ENCODE data around the gene TCTN2. TPM values are rescaled to one million over a fixed set of nuclear protein-coding genes. Genes with fewer than 3 reads are reported as not detected.

Gene TCTN2
- total RNA-seq = 2.7 TPM

- no peaks in the 10 kb centered on the region for H3K27me3 ChIP-seq
- H3K27ac ChIP-seq = no peak within 1 kb of the TSS
- H3K36me3 ChIP-seq = peaks cover 0 to 6% of the 10 kb centered on the region in 2 donors
- peak within 1 kb of the TSS; percentile 76 to 88 for H3K4me3 ChIP-seq
- no peaks in the 10 kb centered on the region for H3K9me3 ChIP-seq
- TF ChIP-seq CTCF (IDR thresholded peaks at IDR 0.05) = no peak
- intact Hi-C loops (cut with DNase I) = loop anchor here (5.0 kb wide), 1 partner anchor 41 kb away; the partner anchor contains the start of gene ATP6V0A2
- DNase-seq (ENCODE audit: low spot score in 2 of 2) = peak; percentile 72 to 97
- peaks cover 6 to 13% of the 10 kb centered on the region in 2 donors for H3K4me1 ChIP-seq
These were observed at the start of gene TCTN2 for GRCh38 chr12:123670882-123671728. Gene TCTN2, plus strand, starts transcription at chr12:123671113. Its CDS starts 128 bp downstream, at chr12:123671241.

- H3K27ac ChIP-seq = no peak overlapping the region
- no peaks in the 10 kb centered on the region for H3K4me1 ChIP-seq
- DNase-seq (ENCODE audit: low spot score in 2 of 2) = no peak
- H3K4me3 ChIP-seq = no peak overlapping the region
- TF ChIP-seq CTCF (IDR thresholded peaks at IDR 0.05) = no peak
- H3K36me3 ChIP-seq = peaks cover 71 to 93% of the 10 kb centered on the region in 2 donors
- intact Hi-C loops (cut with DNase I) = no loop called here
- H3K27me3 ChIP-seq = no peaks in the 10 kb centered on the region
- no peaks in the 10 kb centered on the region for H3K9me3 ChIP-seq
These were observed 49.0 kb upstream of the TCTN2 start for GRCh38 chr12:123621619-123622530.

GRCh38 chr12:123633379-123634141 is 37.4 kb upstream of the TCTN2 start, which contains the start of the genes EIF2B1 and GTF2H3:
Gene EIF2B1, minus strand, starts transcription at chr12:123633686. Its CDS starts 129 bp downstream, at chr12:123633557.
Gene GTF2H3, plus strand, starts transcription at chr12:123633829. Its CDS starts 31 bp downstream, at chr12:123633860.
- Histone ChIP-seq H3K27me3 (no peaks in the 10 kb centered on the region), H3K27ac (peak within 1 kb of the TSS; percentile 76 to 87), H3K36me3 (peaks cover 28 to 36% of the 10 kb centered on the region in 2 donors), H3K4me3 (peak within 1 kb of the TSS; percentile 60 to 80), H3K4me1 (peaks cover 6 to 9% of the 10 kb centered on the region in 2 donors), H3K9me3 (no peaks in the 10 kb centered on the region)
- DNase-seq (ENCODE audit: low spot score in 2 of 2) = peak; percentile 85 to 98
- TF ChIP-seq CTCF (IDR thresholded peaks at IDR 0.05) = no peak
- intact Hi-C loops (cut with DNase I) = loop anchor here (1.0 kb wide), 3 partner anchors 31 to 400 kb away; partner anchors contain the start of genes DDX55, MPHOSPH9, MTRFR and TMED2

GRCh38 chr12:123634142-123634561 is 36.8 kb upstream of the TCTN2 start:
- Histone ChIP-seq H3K4me1 (peaks cover 6 to 9% of the 10 kb centered on the region in 2 donors), H3K36me3 (peaks cover 22 to 30% of the 10 kb centered on the region in 2 donors), H3K27me3 (no peaks in the 10 kb centered on the region), H3K27ac (peak overlapping the region; percentile 76 to 87), H3K4me3 (peak overlapping the region; percentile 60 to 80), H3K9me3 (no peaks in the 10 kb centered on the region)
- no peak for TF ChIP-seq CTCF (IDR thresholded peaks at IDR 0.05)
- intact Hi-C loops (cut with DNase I) = no loop called here
- DNase-seq (ENCODE audit: low spot score in 2 of 2) = no peak

GRCh38 chr12:123643911-123644310 is 27.0 kb upstream of the TCTN2 start:
- H3K4me1 ChIP-seq = no peaks in the 10 kb centered on the region
- H3K4me3 ChIP-seq = no peak overlapping the region
- peaks cover 18 to 54% of the 10 kb centered on the region in 2 donors for H3K36me3 ChIP-seq
- no peaks in the 10 kb centered on the region for H3K9me3 ChIP-seq
- intact Hi-C loops (cut with DNase I) = no loop called here
- no peak overlapping the region for H3K27ac ChIP-seq
- no peak for DNase-seq (ENCODE audit: low spot score in 2 of 2)
- no peaks in the 10 kb centered on the region for H3K27me3 ChIP-seq
- no peak for TF ChIP-seq CTCF (IDR thresholded peaks at IDR 0.05)
